Adrenal gland (tissue), 5 donors: ENCODE data around the gene METTL15.

ENCODE experiments used
- POLR2A ChIP-seq, 2 donors: fragments of 450-650 bp; IDR thresholded peaks; one replicate each; pipeline ENCODE4 v1.6.1; 2017; ENCODE audit warnings: antibody characterized with exemption in 2 of 2, mild to moderate bottlenecking in 2 of 2, moderate library complexity in 1 of 2
- TF ChIP-seq, protein P1 (sequence below), 6 experiments: fragments of 450-650 bp in 4 of 6; fragments of 200-600 bp in 2 of 6; sonication (generic) in 1 of 6; IDR thresholded peaks; 1 replicate in 5 of 6; 2 replicates in 1 of 6; pipeline versions ENCODE4 v1.5.1 to v1.8.0; 2016 to 2021; ENCODE audit warnings: antibody characterized with exemption in 6 of 6, mild to moderate bottlenecking in 2 of 6, moderate library complexity in 1 of 6
- donor health status: DM: no; HTN: no; CAD: no.

GRCh38 chr11:28146123-28146751 lies 38.0 kb downstream of the METTL15 start:
- TF ChIP-seq, protein P1, sequence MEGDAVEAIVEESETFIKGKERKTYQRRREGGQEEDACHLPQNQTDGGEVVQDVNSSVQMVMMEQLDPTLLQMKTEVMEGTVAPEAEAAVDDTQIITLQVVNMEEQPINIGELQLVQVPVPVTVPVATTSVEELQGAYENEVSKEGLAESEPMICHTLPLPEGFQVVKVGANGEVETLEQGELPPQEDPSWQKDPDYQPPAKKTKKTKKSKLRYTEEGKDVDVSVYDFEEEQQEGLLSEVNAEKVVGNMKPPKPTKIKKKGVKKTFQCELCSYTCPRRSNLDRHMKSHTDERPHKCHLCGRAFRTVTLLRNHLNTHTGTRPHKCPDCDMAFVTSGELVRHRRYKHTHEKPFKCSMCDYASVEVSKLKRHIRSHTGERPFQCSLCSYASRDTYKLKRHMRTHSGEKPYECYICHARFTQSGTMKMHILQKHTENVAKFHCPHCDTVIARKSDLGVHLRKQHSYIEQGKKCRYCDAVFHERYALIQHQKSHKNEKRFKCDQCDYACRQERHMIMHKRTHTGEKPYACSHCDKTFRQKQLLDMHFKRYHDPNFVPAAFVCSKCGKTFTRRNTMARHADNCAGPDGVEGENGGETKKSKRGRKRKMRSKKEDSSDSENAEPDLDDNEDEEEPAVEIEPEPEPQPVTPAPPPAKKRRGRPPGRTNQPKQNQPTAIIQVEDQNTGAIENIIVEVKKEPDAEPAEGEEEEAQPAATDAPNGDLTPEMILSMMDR (IDR thresholded peaks at IDR 0.05): no peak
- no peak for TF ChIP-seq POLR2A (IDR thresholded peaks at IDR 0.05)
